ENCODE results near the gene MS4A4A.

The MS4A4A gene

DNA sequence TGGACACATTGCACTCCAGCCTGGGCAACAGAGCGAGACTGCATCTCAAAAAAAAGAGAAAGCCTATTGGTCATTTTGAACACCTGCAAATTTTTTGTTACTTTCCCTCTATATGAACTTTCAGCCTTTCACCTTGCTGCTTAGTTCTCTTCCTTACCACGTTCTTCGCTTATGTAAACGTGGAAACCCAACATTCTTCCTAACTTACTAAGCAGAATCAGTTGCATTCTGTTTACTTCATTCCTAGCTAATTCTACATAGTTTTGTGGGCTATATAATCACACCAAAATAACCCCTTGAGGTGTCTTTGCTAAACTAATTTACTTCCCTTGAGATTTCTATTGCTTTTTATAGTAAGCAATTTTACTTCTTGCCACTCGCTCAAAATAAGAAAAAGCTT is 23.2 kb downstream of the MS4A4A start:
- DNase-seq, result no peak

DNA sequence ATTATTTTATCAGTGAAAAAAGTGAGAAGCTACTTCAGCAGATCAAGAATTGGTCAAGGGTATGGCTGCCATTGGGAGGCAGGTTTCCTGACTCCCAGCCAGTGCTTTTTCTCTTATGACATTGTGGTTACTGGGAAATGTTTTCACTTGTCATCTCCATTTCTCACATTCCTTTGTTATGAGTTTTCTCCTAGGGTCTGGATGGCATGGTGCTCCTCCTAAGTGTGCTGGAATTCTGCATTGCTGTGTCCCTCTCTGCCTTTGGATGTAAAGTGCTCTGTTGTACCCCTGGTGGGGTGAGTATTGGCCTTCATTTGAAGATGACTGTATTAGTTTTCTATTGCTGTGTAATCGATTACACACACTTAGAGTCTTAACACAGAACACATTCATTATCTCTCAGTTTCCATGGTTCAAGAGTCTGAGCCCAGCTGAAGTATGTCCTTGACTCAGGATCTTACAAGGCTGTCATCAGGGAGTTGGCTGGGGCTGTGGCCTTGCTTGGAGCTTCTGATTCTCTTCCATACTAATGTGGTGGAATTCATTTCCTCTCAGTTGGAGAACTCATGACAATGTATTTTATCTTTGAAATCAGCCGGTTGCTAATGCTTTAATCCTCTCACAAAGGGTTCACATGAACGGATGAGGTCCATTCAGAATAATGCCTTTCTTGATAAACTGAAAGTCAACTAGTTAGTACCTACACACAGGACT is 25.6 kb downstream of the MS4A4A start:
- no peak for DNase-seq

DNA sequence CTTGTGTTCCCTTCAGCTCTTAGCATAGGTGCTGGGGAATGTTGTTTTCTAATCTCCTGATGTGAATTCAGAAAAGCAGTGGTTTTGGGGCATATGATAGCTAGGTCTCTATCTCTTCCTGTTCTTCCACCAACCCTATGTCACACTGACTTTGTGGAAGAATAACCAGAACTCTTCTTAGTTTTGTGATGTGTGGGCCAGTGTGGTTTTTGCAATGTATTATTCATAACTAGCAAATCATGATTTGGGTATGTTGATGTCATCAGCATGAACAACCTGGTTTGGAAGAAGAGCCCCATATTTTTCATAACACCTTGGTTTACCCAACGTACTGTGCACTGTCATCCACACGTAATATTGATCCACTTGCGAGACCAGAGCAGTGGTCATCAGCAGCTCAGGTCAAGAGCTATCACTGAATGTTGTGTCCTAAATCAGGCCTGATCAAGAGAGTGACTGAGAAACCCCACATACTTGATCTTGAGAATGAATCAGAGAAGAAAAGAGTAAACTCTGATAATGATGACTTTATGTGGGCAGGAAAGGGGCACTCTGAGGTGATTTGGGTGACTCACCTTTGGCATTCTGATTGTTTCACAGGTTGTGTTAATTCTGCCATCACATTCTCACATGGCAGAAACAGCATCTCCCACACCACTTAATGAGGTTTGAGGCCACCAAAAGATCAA is 27.2 kb downstream of the MS4A4A start:
- no peak for DNase-seq

DNA sequence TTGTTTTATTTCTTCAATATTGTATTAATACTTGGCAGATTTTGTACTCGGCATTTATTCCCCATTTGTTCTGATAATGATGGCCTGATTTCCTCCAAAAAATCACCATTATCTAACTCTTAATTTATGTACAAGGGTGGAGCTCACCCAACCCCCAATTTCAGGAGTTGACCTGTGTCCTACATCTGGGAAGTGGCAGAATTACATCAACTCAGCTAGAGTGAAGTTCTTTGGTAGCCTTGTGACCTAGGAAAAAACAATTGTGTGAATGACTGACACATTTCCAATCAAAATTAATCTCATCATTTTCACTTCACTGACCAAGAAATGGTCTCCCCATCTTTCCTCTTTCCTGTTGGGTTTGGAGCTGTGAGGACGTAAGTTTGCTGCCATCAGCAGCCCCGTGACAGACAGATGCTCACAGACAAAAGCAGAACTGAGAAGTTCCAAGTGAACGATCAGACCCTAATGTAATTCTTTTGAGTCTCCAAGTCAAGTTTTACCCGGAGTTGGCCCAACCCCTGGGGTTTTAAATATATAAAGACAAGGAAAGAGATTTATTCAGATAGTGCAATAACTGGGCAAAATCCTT is 30.0 kb downstream of the MS4A4A start:
- DNase-seq, result no peak

DNA sequence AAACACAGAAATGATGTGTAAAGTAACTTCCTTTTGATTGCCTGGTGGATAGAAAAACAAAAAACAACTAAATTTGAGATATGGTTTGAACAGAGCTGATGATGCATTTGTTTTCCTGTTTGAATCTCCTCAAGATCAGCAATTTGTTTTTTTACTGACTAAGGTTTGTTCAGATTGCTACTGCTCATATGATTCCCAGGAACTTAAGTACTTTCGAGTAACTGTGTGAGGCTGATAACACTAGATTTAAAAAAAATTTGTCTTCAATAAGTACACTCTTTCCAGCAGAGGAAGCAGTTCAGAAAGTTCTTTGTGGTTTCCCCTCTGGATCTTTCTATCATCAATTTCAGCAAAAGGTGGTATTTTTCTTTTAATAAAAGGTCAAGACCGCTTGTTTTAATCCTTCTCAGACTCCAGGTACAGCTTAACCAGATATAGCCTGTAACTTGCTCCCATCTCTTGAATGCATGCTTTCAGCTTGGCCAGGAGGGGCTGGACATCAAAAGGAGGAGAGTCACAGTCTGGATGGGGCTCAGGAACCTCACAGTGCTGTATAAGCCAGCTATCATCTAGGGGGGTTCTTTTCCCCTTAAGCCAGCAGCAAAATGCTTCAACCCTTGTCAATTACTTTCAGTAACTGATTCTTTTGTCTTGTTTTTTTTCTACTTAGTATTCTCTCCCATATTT is 34.3 kb downstream of the MS4A4A start:
- no peak for DNase-seq

DNA sequence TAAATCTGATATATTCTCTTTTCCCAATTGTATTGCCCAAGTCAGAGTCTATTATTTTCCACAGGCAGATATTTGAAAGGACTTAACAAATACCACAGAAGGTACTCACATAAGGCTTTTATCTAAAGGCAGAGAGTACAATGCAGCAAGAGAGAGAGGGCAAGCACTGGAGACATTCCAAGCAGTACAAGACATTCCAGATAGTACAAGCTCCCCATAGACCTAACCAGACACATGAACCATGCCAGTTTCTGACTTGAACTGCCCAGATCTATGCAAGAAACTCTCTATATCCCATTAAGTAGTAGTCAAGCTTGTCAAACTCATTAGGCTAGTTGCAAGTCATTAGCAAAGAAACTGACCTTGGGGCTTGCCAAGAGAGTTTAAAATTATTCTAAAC is 35.4 kb downstream of the MS4A4A start:
- no peak for DNase-seq

DNA sequence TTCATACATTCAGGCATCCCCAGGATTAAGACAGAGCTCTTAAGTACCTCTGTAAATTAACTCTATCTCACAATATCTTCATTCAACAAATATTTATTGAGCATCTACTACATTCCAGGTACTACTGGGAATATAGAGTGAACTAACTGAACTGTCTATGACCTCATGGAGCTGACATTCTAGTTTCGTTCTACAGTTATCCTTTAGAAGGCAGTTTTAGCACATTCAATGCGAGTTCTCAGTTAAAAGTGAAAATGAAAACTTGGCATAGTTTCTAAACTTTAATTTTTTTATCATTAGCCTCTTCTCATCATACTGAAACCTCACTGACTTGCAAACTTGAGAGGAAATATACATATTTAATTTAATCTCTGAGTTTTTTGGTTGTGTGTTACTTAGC is 35.9 kb downstream of the MS4A4A start:
- no peak for DNase-seq

DNA sequence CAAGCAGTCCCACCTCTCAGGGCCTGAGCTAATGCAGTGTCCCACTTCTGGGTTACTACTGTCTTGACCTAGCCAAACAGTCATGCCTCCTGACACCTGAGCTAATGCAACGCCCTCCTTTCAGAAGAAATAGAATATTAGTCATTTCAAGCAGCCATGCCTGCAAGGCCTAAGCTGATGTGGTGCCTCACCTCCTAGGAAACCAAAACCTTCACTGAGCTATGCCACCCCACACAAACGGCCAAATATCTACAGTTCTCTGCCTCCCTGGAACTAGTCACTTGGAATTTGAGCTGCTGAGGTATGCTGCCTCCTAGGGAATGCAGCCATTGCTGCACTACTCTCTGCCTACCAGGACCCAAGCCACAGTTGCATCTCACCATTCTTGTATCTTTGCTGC is 38.3 kb downstream of the MS4A4A start:
- no peak for DNase-seq

DNA sequence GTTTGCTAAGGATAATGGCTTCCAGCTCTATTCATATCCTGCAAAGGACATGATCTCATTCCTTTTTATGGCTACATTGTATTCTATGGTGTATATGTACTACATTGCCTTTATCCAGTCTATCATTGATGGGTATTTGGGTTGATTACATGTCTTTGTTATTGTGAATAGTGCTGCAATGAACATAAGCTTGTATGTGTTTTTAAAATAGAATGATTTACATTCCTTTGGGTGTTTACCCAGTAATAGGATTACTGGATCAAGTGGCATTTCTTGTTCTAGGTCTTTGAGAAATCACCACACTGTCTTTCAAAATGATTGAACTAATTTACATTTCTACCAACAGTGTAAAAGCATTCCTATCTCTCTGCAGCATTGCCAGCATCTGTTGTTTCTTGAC is 40.6 kb downstream of the MS4A4A start:
- no peak for DNase-seq

DNA sequence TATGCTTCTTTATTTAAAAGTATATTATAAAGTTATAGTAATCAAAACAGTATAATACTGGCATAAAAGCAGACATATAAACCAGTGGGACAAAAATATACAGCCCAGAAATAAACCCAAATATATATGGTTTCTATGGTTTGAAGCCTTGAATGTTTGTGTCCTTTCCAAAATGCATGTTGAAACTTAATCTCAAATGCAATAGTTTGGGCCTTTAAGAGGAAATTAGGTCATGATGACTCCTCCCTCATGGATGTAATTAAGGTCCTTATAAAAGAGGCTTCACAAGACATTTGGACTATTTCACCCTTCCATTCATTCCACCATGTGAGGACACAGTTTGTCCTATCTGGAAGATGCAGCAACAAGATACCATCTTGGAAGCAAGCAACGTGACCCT is 46.5 kb downstream of the MS4A4A start, which contains the start of gene MS4A6E:
Gene MS4A6E (plus strand): TSS at position 301 of the 400 bp plus-strand sequence. CDS start 7,641 bp downstream, outside the sequence.
- DNase-seq, result no peak

DNA sequence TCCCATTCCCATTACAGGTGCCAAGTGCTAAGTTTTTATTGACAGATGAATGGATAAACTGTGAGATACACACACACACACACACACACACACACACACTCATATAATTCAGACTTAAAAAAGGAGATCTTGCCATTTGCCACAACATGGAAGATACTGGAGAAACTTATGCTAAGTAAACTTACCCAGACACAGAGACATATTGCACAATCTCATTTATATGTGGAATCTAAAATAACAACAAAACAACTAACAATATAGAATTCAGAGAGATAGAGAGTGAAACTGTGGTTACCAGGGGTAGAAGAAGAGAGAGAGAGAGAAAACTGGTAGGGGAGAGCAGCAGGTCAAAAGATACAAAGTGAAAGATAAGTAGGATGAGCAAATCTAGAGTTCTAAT is 48.0 kb downstream of the MS4A4A start:
- DNase-seq, result no peak

DNA sequence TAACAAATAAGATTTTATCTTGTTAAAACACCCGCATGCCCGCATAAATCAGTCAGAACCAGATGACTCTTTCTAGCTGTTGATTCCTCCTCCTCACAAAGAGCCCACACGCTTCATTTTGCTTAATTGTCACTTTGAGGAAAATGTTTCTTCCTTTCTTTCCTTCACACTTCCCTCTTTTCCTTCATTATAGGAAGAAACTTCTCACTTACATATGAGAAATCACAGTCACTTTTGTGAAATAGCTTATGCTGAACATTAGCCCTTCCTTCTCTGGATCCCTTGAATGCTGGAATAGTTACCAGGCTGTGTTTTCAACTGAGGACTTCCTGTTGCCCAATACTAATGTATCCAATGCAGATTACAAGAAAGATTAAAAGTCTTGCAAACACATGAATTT is 52.4 kb downstream of the MS4A4A start:
- DNase-seq, result no peak

DNA sequence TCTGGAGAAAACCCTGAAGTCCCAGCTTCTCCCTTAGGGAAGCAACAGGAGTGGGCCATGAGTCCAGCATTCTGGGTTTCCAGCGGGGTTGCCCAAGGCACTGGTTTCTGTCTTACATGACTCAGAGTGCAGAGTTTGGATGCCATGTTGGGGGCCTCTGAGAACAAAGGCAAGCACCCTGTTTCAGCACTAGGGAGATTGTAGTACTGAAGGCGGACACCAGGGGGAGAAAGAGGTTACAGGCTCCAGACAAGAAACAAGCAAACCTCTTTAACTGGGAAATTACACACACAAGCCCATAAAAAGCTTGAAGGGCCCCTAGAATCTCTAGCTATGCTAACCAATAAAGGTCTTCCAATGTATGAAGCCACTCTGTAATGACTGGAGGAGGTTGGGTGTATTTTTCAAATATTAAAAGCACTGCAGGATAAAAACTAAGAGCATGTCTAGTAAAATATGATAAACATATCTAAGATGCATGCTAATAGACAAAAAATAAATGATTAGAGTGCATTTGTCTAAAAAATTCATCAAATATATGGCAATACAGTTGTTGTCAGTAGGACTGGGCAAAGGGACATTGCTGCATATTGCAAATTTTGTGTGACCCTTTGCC is 53.6 kb downstream of the MS4A4A start:
- peak; percentile 66 for DNase-seq

DNA sequence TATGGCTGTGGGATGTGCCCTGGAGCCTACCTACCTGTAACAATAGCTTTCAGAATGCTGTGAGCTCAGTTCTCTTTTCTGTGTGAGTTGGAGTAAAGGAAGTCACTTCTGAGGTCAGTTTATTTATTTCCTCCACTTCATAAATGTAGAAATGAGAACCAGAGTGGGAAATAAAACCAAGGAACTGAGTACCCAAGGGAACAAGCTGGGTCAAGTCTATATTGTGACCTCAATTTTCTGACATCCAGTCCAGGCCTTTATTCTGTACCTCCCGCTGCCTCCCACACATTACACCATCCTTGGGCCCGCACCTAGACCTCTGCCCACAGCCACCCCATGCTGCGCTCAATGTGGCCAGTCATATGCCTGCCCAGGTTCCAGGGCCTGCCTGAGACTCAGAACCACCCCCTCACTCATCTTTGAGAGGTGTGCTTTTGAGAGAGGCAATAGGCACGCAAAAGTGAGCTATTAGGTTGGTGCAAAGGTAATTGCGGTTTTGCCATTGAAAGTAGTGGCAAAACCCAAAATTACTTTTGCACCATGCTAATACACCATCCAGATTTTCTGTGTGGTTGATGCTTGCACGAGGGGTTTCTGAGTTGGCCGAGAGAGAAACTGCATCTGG is 56.4 kb downstream of the MS4A4A start:
- DNase-seq, result no peak

DNA sequence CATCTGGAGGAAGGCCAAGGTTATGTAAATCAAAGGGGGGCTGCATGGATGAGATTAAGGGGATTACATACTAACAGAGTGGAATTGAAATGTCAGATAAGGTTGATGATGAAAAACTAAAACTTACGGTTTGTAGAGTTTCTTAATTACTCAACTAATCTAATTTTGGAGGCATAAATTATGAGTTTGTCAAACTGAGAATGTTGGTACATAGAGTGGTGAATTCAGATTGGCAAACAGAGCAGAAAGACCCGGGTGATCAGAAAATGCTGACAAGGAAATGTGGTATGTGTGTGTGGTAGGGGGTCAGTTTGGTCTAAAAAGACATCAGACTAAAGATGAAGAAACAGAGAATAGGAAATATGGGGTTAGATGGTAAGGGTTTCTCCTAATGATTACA is 57.6 kb downstream of the MS4A4A start:
- no peak for DNase-seq

DNA sequence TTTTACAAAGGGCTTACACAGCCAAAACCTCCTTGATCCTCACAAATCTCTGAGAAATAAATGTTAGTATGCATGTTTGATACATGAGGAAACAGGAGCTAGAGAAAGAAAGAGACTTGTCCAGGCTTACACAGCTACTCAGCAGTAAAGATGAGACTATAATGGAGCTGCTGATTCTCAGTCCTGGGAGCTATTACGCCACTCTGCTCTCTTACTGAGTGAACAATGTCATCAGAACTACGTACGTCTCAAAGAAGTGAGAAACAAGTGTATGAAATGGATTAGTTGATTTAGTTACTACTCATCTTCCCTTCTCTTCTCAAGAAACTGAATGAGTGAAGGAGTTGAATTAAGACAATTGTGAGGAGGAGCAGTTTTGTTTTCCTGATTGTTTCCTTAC is 58.9 kb downstream of the MS4A4A start:
- no peak for DNase-seq

DNA sequence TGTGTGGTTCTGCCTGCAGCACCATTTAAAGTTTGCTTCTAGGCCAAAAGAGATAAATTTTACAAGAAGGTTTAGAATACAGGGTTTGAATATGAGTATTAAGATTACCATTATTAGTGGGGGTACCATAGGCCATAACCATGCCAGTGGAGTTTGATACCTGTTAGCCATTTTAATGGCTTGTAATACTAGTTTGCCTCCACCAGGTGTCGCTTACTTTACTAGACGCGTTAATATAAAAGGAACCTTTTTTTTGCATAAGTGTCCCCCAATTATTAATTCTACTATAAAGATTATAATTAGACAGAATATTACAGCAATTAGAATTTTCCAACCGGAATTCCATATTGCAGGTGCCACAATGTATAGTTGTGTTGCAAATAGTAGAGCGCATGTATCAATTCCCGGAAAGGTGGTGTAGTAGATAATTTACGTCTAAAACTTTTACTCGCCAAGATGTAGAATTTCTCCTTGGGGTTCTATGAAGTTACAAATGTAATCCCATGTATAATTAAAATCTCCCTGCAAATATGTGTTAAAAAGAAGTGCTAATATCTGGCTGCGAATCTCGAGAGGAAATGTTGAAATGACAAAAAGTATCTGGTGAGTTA is 62.7 kb downstream of the MS4A4A start:
- no peak for DNase-seq

DNA sequence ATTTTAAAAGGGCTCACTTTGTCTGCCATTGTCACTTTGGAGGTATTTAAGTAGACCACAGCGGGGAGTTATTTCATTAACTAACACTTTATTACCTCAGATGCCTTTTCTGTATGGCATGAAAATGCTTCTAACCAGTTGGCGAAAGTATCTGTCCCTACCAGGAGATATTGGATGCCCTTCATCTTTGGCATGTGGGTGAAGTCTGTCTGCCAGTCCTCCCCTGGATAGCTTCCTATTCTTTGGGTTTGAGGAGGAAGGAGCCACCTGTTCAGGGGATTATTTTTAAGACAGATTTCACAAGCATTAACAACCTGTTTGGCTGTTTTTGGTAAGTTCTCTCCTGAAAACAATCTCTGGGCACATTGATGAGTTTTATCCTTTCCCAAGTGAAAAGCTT is 63.7 kb downstream of the MS4A4A start:
- no peak for DNase-seq

DNA sequence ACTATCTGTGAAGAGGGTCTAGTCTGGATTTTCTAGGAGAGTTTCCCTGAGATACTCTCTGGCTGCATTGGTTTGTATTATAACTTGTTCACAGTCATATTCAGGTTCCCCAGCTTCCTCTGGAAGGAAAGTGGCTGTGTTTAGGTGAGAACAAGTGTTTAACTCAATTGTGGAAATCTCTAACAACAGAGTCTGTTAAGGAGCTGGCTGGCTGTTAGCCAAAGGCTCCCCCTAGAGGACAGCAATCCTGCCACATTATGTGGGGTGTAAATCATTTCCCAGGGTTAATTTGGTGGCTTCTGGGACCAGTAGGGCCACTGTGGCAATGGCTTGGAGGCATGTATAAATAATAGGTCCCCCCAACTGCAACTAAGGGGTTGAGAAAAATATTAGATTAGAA is 65.0 kb downstream of the MS4A4A start:
- DNase-seq, result no peak

DNA sequence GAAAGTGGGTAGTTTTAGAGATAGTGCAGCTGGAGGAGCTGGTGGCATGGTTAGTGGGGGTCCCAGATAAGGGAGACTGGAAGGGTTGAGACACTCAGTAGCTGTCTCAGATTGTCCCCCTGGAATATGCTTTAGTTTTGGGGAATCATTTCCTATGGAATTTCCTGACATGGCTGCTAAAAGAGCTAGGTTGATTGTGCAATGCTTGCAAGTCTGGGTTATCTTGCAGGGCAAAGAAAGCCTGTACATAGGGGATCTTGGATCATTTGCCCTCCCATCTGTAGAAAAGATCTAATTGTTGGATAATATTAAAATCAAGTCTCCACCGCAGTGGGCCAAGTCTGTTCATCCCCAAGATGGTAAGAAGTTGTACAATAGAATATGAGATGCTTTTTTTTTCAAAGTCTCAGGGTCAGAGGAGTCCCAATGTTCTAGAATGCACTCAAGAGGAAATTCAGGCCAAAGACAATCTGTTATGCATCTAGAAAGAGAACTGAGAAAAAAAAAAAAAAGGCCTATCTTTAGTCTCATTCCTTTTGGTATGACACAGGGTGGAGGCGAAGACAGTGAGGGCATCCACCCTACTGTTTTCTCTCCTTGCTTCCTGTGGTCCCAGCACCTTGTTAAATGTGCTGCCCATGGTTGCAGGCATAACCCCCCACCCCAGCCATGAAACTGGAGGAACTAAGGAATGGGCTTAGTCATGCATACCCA is 66.8 kb downstream of the MS4A4A start:
- DNase-seq, result no peak

DNA sequence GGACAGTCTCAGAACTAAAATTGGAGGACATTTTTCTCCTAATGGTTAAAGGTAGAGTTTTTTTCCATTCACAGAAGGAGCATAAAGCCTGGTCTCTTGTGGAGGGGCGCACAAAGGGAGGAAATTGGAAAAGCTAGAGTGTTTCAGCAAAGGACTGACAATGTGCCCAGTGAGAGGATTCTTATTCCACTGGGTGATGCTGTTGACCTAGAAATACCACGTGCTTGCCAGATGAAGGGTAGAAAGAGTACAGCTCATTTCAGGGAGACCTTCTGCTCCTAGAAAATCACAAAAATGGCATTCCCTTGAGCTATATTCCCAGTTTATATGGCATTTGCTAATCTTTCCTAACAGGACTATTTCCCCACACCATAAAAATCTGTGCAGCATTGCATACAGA is 67.7 kb downstream of the MS4A4A start:
- no peak for DNase-seq

DNA sequence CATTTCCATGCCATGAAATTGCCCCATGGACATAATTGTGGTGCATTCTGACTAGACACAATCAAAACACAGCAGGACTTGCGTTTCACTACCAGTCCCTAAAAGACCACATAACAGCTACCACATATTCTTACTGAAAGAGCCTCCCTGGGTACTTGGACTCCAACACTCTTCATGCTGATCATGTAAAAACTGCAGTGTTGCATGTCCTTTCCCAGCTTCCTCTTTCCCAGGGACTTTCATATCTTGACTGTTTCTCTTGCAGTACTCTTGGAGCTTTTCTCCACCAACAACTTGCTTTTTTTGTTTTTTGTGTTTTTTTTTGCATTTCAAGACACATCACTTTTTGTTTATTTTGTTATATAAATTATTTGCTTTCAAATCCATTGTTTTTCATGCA is 69.5 kb downstream of the MS4A4A start:
- DNase-seq, result no peak
